Measurements from ENCODE around the gene SORCS2.

- no peak for TF ChIP-seq BCL11A (IDR thresholded peaks at IDR 0.05; ENCODE audit: low read depth in 2 of 2, low read length in 2 of 2)
- TF ChIP-seq CTCF (IDR thresholded peaks at IDR 0.05; ENCODE audit: control extremely low read depth in 1 of 3, insufficient read depth in 1 of 3, low read depth in 1 of 3, low read length in 3 of 3): no peak
- no peak for TF ChIP-seq POLR2A (IDR thresholded peaks at IDR 0.05; ENCODE audit: control extremely low read depth in 1 of 2, low read depth in 2 of 2, low read length in 2 of 2)
- TF ChIP-seq EZH2 (IDR thresholded peaks at IDR 0.05; ENCODE audit: low read depth, low read length, severe bottlenecking): no peak
- TF ChIP-seq CEBPB (IDR thresholded peaks at IDR 0.05; ENCODE audit: low read depth, low read length): no peak
- TF ChIP-seq RAD21 (IDR thresholded peaks at IDR 0.05 in 1 of 2, conservative IDR thresholded peaks at IDR 0.05 in 1 of 2; ENCODE audit: low read depth in 2 of 2, low read length in 2 of 2): no peak
- TF ChIP-seq EP300 (IDR thresholded peaks at IDR 0.05; ENCODE audit: borderline replicate concordance in 1 of 2, low read depth in 2 of 2, low read length in 2 of 2): no peak
- TF ChIP-seq POLR2AphosphoS5 (IDR thresholded peaks at IDR 0.05; ENCODE audit: low read depth, low read length): no peak
- no peak for TF ChIP-seq RXRA (IDR thresholded peaks at IDR 0.05; ENCODE audit: insufficient read depth, low read depth, low read length)
- TF ChIP-seq GABPA (IDR thresholded peaks at IDR 0.05; ENCODE audit: borderline replicate concordance, insufficient read depth, low read length): no peak
- TF ChIP-seq, protein P1, sequence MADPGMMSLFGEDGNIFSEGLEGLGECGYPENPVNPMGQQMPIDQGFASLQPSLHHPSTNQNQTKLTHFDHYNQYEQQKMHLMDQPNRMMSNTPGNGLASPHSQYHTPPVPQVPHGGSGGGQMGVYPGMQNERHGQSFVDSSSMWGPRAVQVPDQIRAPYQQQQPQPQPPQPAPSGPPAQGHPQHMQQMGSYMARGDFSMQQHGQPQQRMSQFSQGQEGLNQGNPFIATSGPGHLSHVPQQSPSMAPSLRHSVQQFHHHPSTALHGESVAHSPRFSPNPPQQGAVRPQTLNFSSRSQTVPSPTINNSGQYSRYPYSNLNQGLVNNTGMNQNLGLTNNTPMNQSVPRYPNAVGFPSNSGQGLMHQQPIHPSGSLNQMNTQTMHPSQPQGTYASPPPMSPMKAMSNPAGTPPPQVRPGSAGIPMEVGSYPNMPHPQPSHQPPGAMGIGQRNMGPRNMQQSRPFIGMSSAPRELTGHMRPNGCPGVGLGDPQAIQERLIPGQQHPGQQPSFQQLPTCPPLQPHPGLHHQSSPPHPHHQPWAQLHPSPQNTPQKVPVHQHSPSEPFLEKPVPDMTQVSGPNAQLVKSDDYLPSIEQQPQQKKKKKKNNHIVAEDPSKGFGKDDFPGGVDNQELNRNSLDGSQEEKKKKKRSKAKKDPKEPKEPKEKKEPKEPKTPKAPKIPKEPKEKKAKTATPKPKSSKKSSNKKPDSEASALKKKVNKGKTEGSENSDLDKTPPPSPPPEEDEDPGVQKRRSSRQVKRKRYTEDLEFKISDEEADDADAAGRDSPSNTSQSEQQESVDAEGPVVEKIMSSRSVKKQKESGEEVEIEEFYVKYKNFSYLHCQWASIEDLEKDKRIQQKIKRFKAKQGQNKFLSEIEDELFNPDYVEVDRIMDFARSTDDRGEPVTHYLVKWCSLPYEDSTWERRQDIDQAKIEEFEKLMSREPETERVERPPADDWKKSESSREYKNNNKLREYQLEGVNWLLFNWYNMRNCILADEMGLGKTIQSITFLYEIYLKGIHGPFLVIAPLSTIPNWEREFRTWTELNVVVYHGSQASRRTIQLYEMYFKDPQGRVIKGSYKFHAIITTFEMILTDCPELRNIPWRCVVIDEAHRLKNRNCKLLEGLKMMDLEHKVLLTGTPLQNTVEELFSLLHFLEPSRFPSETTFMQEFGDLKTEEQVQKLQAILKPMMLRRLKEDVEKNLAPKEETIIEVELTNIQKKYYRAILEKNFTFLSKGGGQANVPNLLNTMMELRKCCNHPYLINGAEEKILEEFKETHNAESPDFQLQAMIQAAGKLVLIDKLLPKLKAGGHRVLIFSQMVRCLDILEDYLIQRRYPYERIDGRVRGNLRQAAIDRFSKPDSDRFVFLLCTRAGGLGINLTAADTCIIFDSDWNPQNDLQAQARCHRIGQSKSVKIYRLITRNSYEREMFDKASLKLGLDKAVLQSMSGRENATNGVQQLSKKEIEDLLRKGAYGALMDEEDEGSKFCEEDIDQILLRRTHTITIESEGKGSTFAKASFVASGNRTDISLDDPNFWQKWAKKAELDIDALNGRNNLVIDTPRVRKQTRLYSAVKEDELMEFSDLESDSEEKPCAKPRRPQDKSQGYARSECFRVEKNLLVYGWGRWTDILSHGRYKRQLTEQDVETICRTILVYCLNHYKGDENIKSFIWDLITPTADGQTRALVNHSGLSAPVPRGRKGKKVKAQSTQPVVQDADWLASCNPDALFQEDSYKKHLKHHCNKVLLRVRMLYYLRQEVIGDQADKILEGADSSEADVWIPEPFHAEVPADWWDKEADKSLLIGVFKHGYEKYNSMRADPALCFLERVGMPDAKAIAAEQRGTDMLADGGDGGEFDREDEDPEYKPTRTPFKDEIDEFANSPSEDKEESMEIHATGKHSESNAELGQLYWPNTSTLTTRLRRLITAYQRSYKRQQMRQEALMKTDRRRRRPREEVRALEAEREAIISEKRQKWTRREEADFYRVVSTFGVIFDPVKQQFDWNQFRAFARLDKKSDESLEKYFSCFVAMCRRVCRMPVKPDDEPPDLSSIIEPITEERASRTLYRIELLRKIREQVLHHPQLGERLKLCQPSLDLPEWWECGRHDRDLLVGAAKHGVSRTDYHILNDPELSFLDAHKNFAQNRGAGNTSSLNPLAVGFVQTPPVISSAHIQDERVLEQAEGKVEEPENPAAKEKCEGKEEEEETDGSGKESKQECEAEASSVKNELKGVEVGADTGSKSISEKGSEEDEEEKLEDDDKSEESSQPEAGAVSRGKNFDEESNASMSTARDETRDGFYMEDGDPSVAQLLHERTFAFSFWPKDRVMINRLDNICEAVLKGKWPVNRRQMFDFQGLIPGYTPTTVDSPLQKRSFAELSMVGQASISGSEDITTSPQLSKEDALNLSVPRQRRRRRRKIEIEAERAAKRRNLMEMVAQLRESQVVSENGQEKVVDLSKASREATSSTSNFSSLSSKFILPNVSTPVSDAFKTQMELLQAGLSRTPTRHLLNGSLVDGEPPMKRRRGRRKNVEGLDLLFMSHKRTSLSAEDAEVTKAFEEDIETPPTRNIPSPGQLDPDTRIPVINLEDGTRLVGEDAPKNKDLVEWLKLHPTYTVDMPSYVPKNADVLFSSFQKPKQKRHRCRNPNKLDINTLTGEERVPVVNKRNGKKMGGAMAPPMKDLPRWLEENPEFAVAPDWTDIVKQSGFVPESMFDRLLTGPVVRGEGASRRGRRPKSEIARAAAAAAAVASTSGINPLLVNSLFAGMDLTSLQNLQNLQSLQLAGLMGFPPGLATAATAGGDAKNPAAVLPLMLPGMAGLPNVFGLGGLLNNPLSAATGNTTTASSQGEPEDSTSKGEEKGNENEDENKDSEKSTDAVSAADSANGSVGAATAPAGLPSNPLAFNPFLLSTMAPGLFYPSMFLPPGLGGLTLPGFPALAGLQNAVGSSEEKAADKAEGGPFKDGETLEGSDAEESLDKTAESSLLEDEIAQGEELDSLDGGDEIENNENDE (IDR thresholded peaks at IDR 0.05; ENCODE audit: insufficient replicate concordance, low read length): no peak
Measured at GRCh38 chr4:7735395-7735794, 543.1 kb downstream of the SORCS2 start.
